H1 (cell line): Measurements from ENCODE around the gene APEH. TPM values are rescaled to one million over a fixed set of nuclear protein-coding genes. Genes with fewer than 3 reads are reported as not detected.
A peak's percentile ranks its signal among the peaks of the same experiment; 100 is the strongest.

Experiments used
- CTCF ChIA-PET: fragments of 300-600 bp; sonication (Branson Sonifier 250); formaldehyde crosslinking; loops from one replicate; lab custom pipeline; 2021; ENCODE audit not compliant: partially characterized antibody; lab: Charles Lee
- POLR2A ChIA-PET: fragments of 300-600 bp; sonication (Branson Sonifier 250); formaldehyde crosslinking; loops from one replicate; lab custom pipeline; 2021; ENCODE audit warnings: inconsistent platforms; ENCODE audit not compliant: partially characterized antibody; lab: Charles Lee
- DNase-seq, 2 experiments: peaks; one replicate each; pipeline versions ENCODE4 v3.0.0 to v3.0.0-alpha.2; 2010 to 2022; ENCODE audit warnings: low spot score in 2 of 2, low read depth in 1 of 2, mixed read lengths in 1 of 2
- FAIRE-seq: peaks from 2 replicates; lab custom pipeline; 2011; peaks lifted over from hg19 to GRCh38; lab: Jason Lieb, UNC
- H2AFZ ChIP-seq: 2 replicates; pipeline ENCODE4 v1.8.1; 2012; ENCODE audit warnings: low read length, inconsistent platforms
- H2AK5ac ChIP-seq: 2 replicates; pipeline ENCODE4 v1.6.1; 2013; ENCODE audit warnings: low read depth, low read length
- H2BK120ac ChIP-seq: replicated peaks from 2 replicates; pipeline ENCODE3; 2013; ENCODE audit warnings: low read depth, low read length, inconsistent platforms
- H2BK12ac ChIP-seq: 2 replicates; pipeline ENCODE4 v1.6.1; 2013; ENCODE audit warnings: low read depth, low read length
- H2BK15ac ChIP-seq: 2 replicates; pipeline ENCODE4 v1.6.1; 2013; ENCODE audit warnings: low read length
- H2BK20ac ChIP-seq: 2 replicates; pipeline ENCODE4 v1.6.1; 2013; ENCODE audit warnings: low read length
- H2BK5ac ChIP-seq: 2 replicates; pipeline ENCODE4 v1.6.1; 2013; ENCODE audit warnings: low read depth, low read length
- H3K14ac ChIP-seq: 2 replicates; pipeline ENCODE4 v1.6.1; 2013; ENCODE audit warnings: inconsistent platforms; ENCODE audit not compliant: insufficient read length
- H3K18ac ChIP-seq: 2 replicates; pipeline ENCODE4 v1.6.1; 2013; ENCODE audit warnings: low read length; ENCODE audit errors: extremely low read depth
- H3K23ac ChIP-seq: 2 replicates; pipeline ENCODE4 v1.6.1; 2013; ENCODE audit warnings: inconsistent platforms; ENCODE audit not compliant: insufficient read length
- H3K23me2 ChIP-seq: 2 replicates; pipeline ENCODE4 v1.6.1; 2013; ENCODE audit warnings: low read depth, low read length
- H3K27ac ChIP-seq: 2 replicates; pipeline ENCODE4 v1.6.1; 2011; ENCODE audit warnings: low read depth, low read length, inconsistent platforms
- H3K27me3 ChIP-seq, 4 experiments: replicated peaks in 1 of 4; 1 replicate in 1 of 4; 2 replicates in 3 of 4; pipeline versions ENCODE4 v1.6.1 to v1.8.1; 2011 to 2013; ENCODE audit warnings: low read length in 3 of 4, mild to moderate bottlenecking in 3 of 4, inconsistent platforms in 2 of 4, mixed read lengths in 2 of 4, moderate library complexity in 1 of 4; ENCODE audit not compliant: control insufficient read depth in 3 of 4, insufficient read depth in 3 of 4; ENCODE audit errors: extremely low read depth in 1 of 4
- H3K36me3 ChIP-seq, 4 experiments: 2 replicates each; pipeline versions ENCODE4 v1.6.1 to v1.8.1; 2011 to 2013; ENCODE audit warnings: mild to moderate bottlenecking in 4 of 4, low read length in 3 of 4, moderate library complexity in 2 of 4, control low read depth in 1 of 4, inconsistent platforms in 1 of 4; ENCODE audit not compliant: insufficient read depth in 4 of 4, control insufficient read depth in 2 of 4
- H3K4ac ChIP-seq: replicated peaks from 2 replicates; pipeline ENCODE3; 2013; ENCODE audit warnings: low read length, low read depth, mixed read lengths, inconsistent platforms; ENCODE audit not compliant: insufficient read length
- H3K4me1 ChIP-seq, 4 experiments: replicated peaks in 1 of 4; 1 replicate in 1 of 4; 2 replicates in 3 of 4; pipeline versions ENCODE4 v1.6.1 to v1.8.1; 2011 to 2013; ENCODE audit warnings: low read length in 3 of 4, inconsistent platforms in 2 of 4, mixed read lengths in 1 of 4; ENCODE audit not compliant: insufficient read depth in 4 of 4, control insufficient read depth in 3 of 4
- H3K4me2 ChIP-seq, 2 experiments: 2 replicates each; pipeline versions ENCODE4 v1.6.1 to v1.8.1; 2011 to 2013; ENCODE audit warnings: low read depth in 2 of 2, low read length in 2 of 2, control low read depth in 1 of 2, inconsistent platforms in 1 of 2, mild to moderate bottlenecking in 1 of 2; ENCODE audit not compliant: insufficient read depth in 1 of 2
- H3K4me3 ChIP-seq, 4 experiments: fragments of 200-600, 300-600 bp in 1 of 4; sonication (generic), shearing (Covaris generic), sonication (Bioruptor Twin) in 1 of 4; 2 replicates each; pipeline versions ENCODE4 v1.5.1 to v1.8.1; 2011 to 2016; ENCODE audit warnings: low read length in 4 of 4, low read depth in 3 of 4, control low read depth in 2 of 4, inconsistent platforms in 2 of 4, mild to moderate bottlenecking in 2 of 4, mixed read lengths in 1 of 4, moderate library complexity in 1 of 4; ENCODE audit not compliant: insufficient read depth in 2 of 4; ENCODE audit errors: extremely low read depth in 1 of 4
- H3K56ac ChIP-seq: replicated peaks from 2 replicates; pipeline ENCODE3; 2013; ENCODE audit warnings: low read depth, mild to moderate bottlenecking, mixed read lengths, low read length, inconsistent platforms; ENCODE audit not compliant: insufficient read length
- H3K79me1 ChIP-seq: 2 replicates; pipeline ENCODE4 v1.6.1; 2013; ENCODE audit warnings: low read depth, low read length, control low read depth
- H3K79me2 ChIP-seq, 2 experiments: 2 replicates each; pipeline versions ENCODE4 v1.6.1 to v1.8.1; 2012 to 2013; ENCODE audit warnings: low read length in 2 of 2, mild to moderate bottlenecking in 2 of 2, inconsistent platforms in 1 of 2; ENCODE audit not compliant: insufficient read depth in 2 of 2, control insufficient read depth in 1 of 2
- H3K9ac ChIP-seq, 4 experiments: replicated peaks in 1 of 4; 1 replicate in 1 of 4; 2 replicates in 3 of 4; pipeline versions ENCODE4 v1.6.1 to v1.8.1; 2011 to 2013; ENCODE audit warnings: low read depth in 3 of 4, low read length in 3 of 4, control low read depth in 2 of 4, mild to moderate bottlenecking in 2 of 4, moderate library complexity in 2 of 4, inconsistent platforms in 1 of 4; ENCODE audit errors: extremely low read depth in 1 of 4
- H3K9me3 ChIP-seq, 2 experiments: 2 replicates each; pipeline versions ENCODE4 v1.6.1 to v1.8.1; 2012 to 2013; ENCODE audit warnings: mild to moderate bottlenecking in 2 of 2, moderate library complexity in 2 of 2, control low read depth in 1 of 2, inconsistent platforms in 1 of 2, low read depth in 1 of 2, low read length in 1 of 2, mixed read lengths in 1 of 2; ENCODE audit not compliant: insufficient read depth in 2 of 2
- H4K20me1 ChIP-seq, 2 experiments: replicated peaks in 1 of 2; 2 replicates each; pipeline versions ENCODE3 to v1.8.1; 2011 to 2013; ENCODE audit warnings: inconsistent platforms in 2 of 2, low read length in 2 of 2, mild to moderate bottlenecking in 1 of 2; ENCODE audit not compliant: insufficient read depth in 2 of 2, control insufficient read depth in 1 of 2
- H4K5ac ChIP-seq: 2 replicates; pipeline ENCODE4 v1.6.1; 2013; ENCODE audit warnings: low read length, low read depth, mixed read lengths, inconsistent platforms; ENCODE audit not compliant: insufficient read length
- H4K8ac ChIP-seq: 2 replicates; pipeline ENCODE4 v1.8.0; 2013; ENCODE audit warnings: mild to moderate bottlenecking, moderate library complexity, low read length, inconsistent platforms; ENCODE audit not compliant: insufficient read depth; ENCODE audit errors: extremely low read depth
- H4K91ac ChIP-seq: replicated peaks from 2 replicates; pipeline ENCODE3; 2013; ENCODE audit warnings: low read length, mixed read lengths, inconsistent platforms; ENCODE audit not compliant: insufficient read length
- BACH1 ChIP-seq: IDR thresholded peaks from 2 replicates; pipeline ENCODE4 v1.6.1; 2012; ENCODE audit warnings: low read length, improper control_type of control experiment
- BCL11A ChIP-seq, 2 experiments: IDR thresholded peaks; one replicate each; pipeline ENCODE4 v1.6.1; 2011; ENCODE audit warnings: low read depth in 2 of 2, low read length in 2 of 2, mild to moderate bottlenecking in 2 of 2
- CBX8 ChIP-seq: fragments of 300-800, 300-1000 bp; sonication (generic); IDR thresholded peaks from 2 replicates; pipeline ENCODE4 v1.7.1; 2016; ENCODE audit warnings: low read depth, low read length, borderline replicate concordance
- CREB1 ChIP-seq: IDR thresholded peaks from 2 replicates; pipeline ENCODE4 v1.6.1; 2012; ENCODE audit warnings: inconsistent platforms
- CTBP2 ChIP-seq: IDR thresholded peaks from 2 replicates; pipeline ENCODE4 v1.7.0; 2011; ENCODE audit warnings: borderline replicate concordance, mild to moderate bottlenecking, moderate library complexity, mixed read lengths, low read length; ENCODE audit not compliant: insufficient read depth, insufficient read length
- JUND ChIP-seq: IDR thresholded peaks from 2 replicates; pipeline ENCODE4 v1.6.1; 2011; ENCODE audit warnings: mild to moderate bottlenecking, improper control_type of control experiment, low read length
- MAX ChIP-seq: IDR thresholded peaks from 2 replicates; pipeline ENCODE4 v1.6.1; 2012; ENCODE audit warnings: inconsistent platforms
- RFX5 ChIP-seq: IDR thresholded peaks from 2 replicates; pipeline ENCODE4 v1.6.1; 2011; ENCODE audit warnings: low read depth, low read length, improper control_type of control experiment, borderline replicate concordance
- TAF1 ChIP-seq: IDR thresholded peaks from 2 replicates; pipeline ENCODE4 v1.6.1; 2011; ENCODE audit warnings: mild to moderate bottlenecking, low read depth, low read length
- TBP ChIP-seq: IDR thresholded peaks from 2 replicates; pipeline ENCODE4 v1.6.1; 2011; ENCODE audit warnings: low read depth, low read length, improper control_type of control experiment
- USF2 ChIP-seq: IDR thresholded peaks from 2 replicates; pipeline ENCODE4 v1.6.1; 2011; ENCODE audit warnings: low read length, improper control_type of control experiment
- WGBS, 2 experiments: shearing (Covaris generic) in 1 of 2; methylation state at CpG; one replicate each; pipeline versions ENCODE4 v1.1.6 to v1.1.7; 2013 to 2015; ENCODE audit warnings: low lambda C conversion rate in 2 of 2, mixed read lengths in 2 of 2, inconsistent platforms in 1 of 2, low coverage in 1 of 2, missing lambda C conversion rate in 1 of 2; ENCODE audit not compliant: insufficient replicate concordance in 2 of 2, insufficient coverage in 1 of 2, insufficient read length in 1 of 2; ENCODE audit errors: extremely low coverage in 1 of 2, missing lambda C conversion rate in 1 of 2; 5-methylcytosine and 5-hydroxymethylcytosine counted together
- polyA plus RNA-seq, 7 experiments: library from polyadenylated mRNA; depleted of rRNA in 3 of 7; stranded (reverse) in 5 of 7; unstranded in 2 of 7; fragments of >200 nt in 5 of 7; fragments of 200-250 nt in 2 of 7; gene quantifications; 1 replicate in 5 of 7; 2 replicates in 1 of 7; 4 replicates in 1 of 7; pipeline versions ENCODE4 v1.2.1 to v1.2.3, GENCODE V29; 2011 to 2013; ENCODE audit warnings: missing spikeins in 2 of 7, mixed read lengths in 2 of 7
- total RNA-seq: library from RNA; stranded (reverse); fragmentation: NEBNext Ultra II Directional; extraction: Animal tissue kit (Norgen Biotek cat#: 25700); gene quantifications from 2 replicates; pipeline ENCODE4 v1.2.1, GENCODE V29; 2021

The APEH gene
- total and polyA plus RNA-seq, 2 of the 8 experiments (the other 6 are each of a cell fraction or from before 2014, with no cell fraction given) = 222 to 260 TPM

GRCh38 chr3:49629451-49629850 lies 44.7 kb upstream of the APEH start:
- H3K79me1 ChIP-seq = no peaks in the 10 kb centered on the region
- H3K79me2 ChIP-seq = no peaks in the 10 kb centered on the region
- FAIRE-seq (no peak), DNase-seq (no peak)
- H2AK5ac ChIP-seq = no peak overlapping the region
- H4K91ac ChIP-seq = no peak overlapping the region
- H3K4ac ChIP-seq = no peak overlapping the region
- H2BK12ac ChIP-seq = no peak overlapping the region
- H2AFZ ChIP-seq = no peak overlapping the region
- H3K4me1 ChIP-seq = no peaks in the 10 kb centered on the region
- H4K5ac ChIP-seq = no peak overlapping the region
- H3K4me3 ChIP-seq = no peak overlapping the region
- no peak overlapping the region for H2BK20ac ChIP-seq
- no peaks in the 10 kb centered on the region for H3K36me3 ChIP-seq
- H3K27me3 ChIP-seq = no peaks in the 10 kb centered on the region
- H3K4me2 ChIP-seq = no peak overlapping the region
- no peak overlapping the region for H3K18ac ChIP-seq
- TF ChIP-seq BACH1 (no peak), CREB1 (no peak), USF2 (no peak), BCL11A (IDR thresholded peaks at IDR 0.05; ENCODE audit: low read depth in 2 of 2, low read length in 2 of 2) (no peak), CTBP2 (no peak), JUND (no peak), MAX (no peak), TBP (no peak), RFX5 (no peak), CBX8 (no peak), TAF1 (no peak)
- H3K23ac ChIP-seq = no peak overlapping the region
- no peak overlapping the region for H2BK120ac ChIP-seq
- no peak overlapping the region for H3K9ac ChIP-seq
- no peak overlapping the region for H2BK5ac ChIP-seq
- 78% methylated on average over 4 of the region's 4 CpGs; no CpG with 5 or more reads in 1 of the 2 experiments for WGBS, 2 experiments
- H4K20me1 ChIP-seq = no peaks in the 10 kb centered on the region
- H3K14ac ChIP-seq = no peak overlapping the region
- no peaks in the 10 kb centered on the region for H3K23me2 ChIP-seq
- CTCF ChIA-PET = no interaction called here
- POLR2A ChIA-PET = no interaction called here
- H3K27ac ChIP-seq = no peak overlapping the region
- no peak overlapping the region for H3K56ac ChIP-seq
- peak overlapping the region; percentile 21; the same call in 1 of the 2 replicates for H4K8ac ChIP-seq
- H3K9me3 ChIP-seq = peaks cover 0 to 4% of the 10 kb centered on the region in 2 experiments; a peak in 1 of 4 replicates
- H2BK15ac ChIP-seq = no peak overlapping the region
